Natural killer cell (primary cell): Measurements from ENCODE around the gene RUFY4. TPM values are rescaled to one million over a fixed set of nuclear protein-coding genes. Genes with fewer than 3 reads are reported as not detected.

Experiments used
- ATAC-seq, 3 donors: fragments of 150-1000 bp in 2 of 3; fragments of 200-7000 bp in 1 of 3; cut with Tn5 transposase; 1 replicate in 1 of 3; 2 replicates in 2 of 3; pipeline ENCODE4 v1.10.0; 2021; ENCODE audit warnings: mild to moderate bottlenecking in 2 of 3, moderate library complexity in 2 of 3
- DNase-seq, 2 donors: peaks; one replicate each; pipeline versions ENCODE4 v3.0.0 to v3.0.0-alpha.2; 2013 to 2021; ENCODE audit warnings: mixed read lengths in 1 of 2
- H3K27ac ChIP-seq: one replicate; pipeline ENCODE4 v1.5.1; 2013; ENCODE audit warnings: mild to moderate bottlenecking, low read length
- H3K27me3 ChIP-seq: one replicate; pipeline ENCODE4 v1.6.1; 2013; ENCODE audit warnings: low read length; ENCODE audit not compliant: control insufficient read depth, insufficient read depth
- H3K36me3 ChIP-seq: one replicate; pipeline ENCODE4 v1.6.1; 2013; ENCODE audit warnings: low read length; ENCODE audit not compliant: control insufficient read depth, insufficient read depth
- H3K4me1 ChIP-seq: one replicate; pipeline ENCODE4 v1.6.1; 2013; ENCODE audit warnings: low read length; ENCODE audit not compliant: control insufficient read depth, insufficient read depth
- H3K4me3 ChIP-seq: one replicate; pipeline ENCODE4 v1.5.1; 2013; ENCODE audit warnings: low read length
- H3K9me3 ChIP-seq: one replicate; pipeline ENCODE4 v1.6.1; 2013; ENCODE audit warnings: low read length; ENCODE audit not compliant: control insufficient read depth, insufficient read depth
- H3K27ac Mint-ChIP-seq, 2 donors: one replicate each; pipeline ENCODE4 v1.8.0; 2022; ENCODE audit warnings: mild to moderate bottlenecking in 2 of 2, mixed read lengths in 2 of 2, moderate library complexity in 1 of 2
- H3K27me3 Mint-ChIP-seq, 2 donors: one replicate each; pipeline ENCODE4 v1.8.0; 2022; ENCODE audit warnings: low read depth in 2 of 2, mixed read lengths in 2 of 2
- H3K36me3 Mint-ChIP-seq: one replicate; pipeline ENCODE4 v1.8.0; 2022; ENCODE audit warnings: mixed read lengths
- H3K4me1 Mint-ChIP-seq, 2 donors: one replicate each; pipeline ENCODE4 v1.8.0; 2022; ENCODE audit warnings: mixed read lengths in 2 of 2
- H3K4me3 Mint-ChIP-seq: one replicate; pipeline ENCODE4 v1.8.0; 2022; ENCODE audit warnings: mild to moderate bottlenecking, moderate library complexity, mixed read lengths
- H3K9me3 Mint-ChIP-seq, 2 donors: one replicate each; pipeline ENCODE4 v1.8.0; 2022; ENCODE audit warnings: mixed read lengths in 2 of 2
- CTCF ChIP-seq: fragments of 200-600 bp; IDR thresholded peaks from one replicate; pipeline ENCODE4 v1.8.0; 2022; ENCODE audit warnings: antibody characterized with exemption
- WGBS: methylation state at CpG from one replicate; pipeline ENCODE4 v1.1.7; 2013; ENCODE audit warnings: missing lambda C conversion rate; ENCODE audit not compliant: insufficient coverage; 5-methylcytosine and 5-hydroxymethylcytosine counted together
- intact Hi-C: fragments of 100-400 bp; cut with micrococcal nuclease; formaldehyde crosslinking; loops from one replicate; pipeline ENCODE4 v1.14.2; 2022
- total RNA-seq, 4 donors: library from RNA; stranded (reverse); fragments of 120-200 nt in 1 of 4; gene quantifications; one replicate each; pipeline versions ENCODE4 v1.2.3 to v1.2.4, GENCODE V29; 2013 to 2022

Gene RUFY4
- total RNA-seq, 3 donors from 2014 or later (not counting 1 experiment from before 2014, with no cell fraction given) = 0.82 to 3.1 (median 1.8) TPM

- H3K9me3 Mint-ChIP-seq = no peaks in the 10 kb centered on the region
- no peak for TF ChIP-seq CTCF
- H3K4me3 ChIP-seq = no peak overlapping the region
- no peaks in the 10 kb centered on the region for H3K27me3 ChIP-seq
- no peaks in the 10 kb centered on the region for H3K9me3 ChIP-seq
- H3K4me3 Mint-ChIP-seq = no peak overlapping the region
- peaks cover 2 to 9% of the 10 kb centered on the region in 2 donors for H3K27me3 Mint-ChIP-seq
- WGBS = 75% methylated on average over 9 of the region's 9 CpGs
- H3K27ac ChIP-seq = no peak overlapping the region
- DNase-seq (no peak), ATAC-seq (no peak)
- no peaks in the 10 kb centered on the region for H3K36me3 ChIP-seq
- H3K4me1 ChIP-seq = peaks cover 25% of the 10 kb centered on the region
- no peaks in the 10 kb centered on the region for H3K36me3 Mint-ChIP-seq
- no peak overlapping the region for H3K27ac Mint-ChIP-seq
- H3K4me1 Mint-ChIP-seq = peaks cover 8 to 25% of the 10 kb centered on the region in 2 donors
- intact Hi-C loops = no loop called here
These were observed 3.6 kb upstream of the RUFY4 start for GRCh38 chr2:218065239-218066006.

GRCh38 chr2:218066926-218067515, 2.0 kb upstream of the RUFY4 start:
- H3K4me3 ChIP-seq = no peak overlapping the region
- TF ChIP-seq CTCF = no peak
- 46% methylated on average over 12 of the region's 12 CpGs for WGBS
- Mint-ChIP-seq H3K4me1 (peaks cover 8 to 25% of the 10 kb centered on the region in 2 donors), H3K4me3 (peak overlapping the region; percentile 5), H3K27ac (peak overlapping the region in 1 of 2 donors; percentile 51), H3K36me3 (no peaks in the 10 kb centered on the region), H3K9me3 (no peaks in the 10 kb centered on the region), H3K27me3 (peaks cover 0 to 9% of the 10 kb centered on the region in 2 donors)
- no peak overlapping the region for H3K27ac ChIP-seq
- no peak for ATAC-seq
- H3K27me3 ChIP-seq = no peaks in the 10 kb centered on the region
- no peaks in the 10 kb centered on the region for H3K9me3 ChIP-seq
- intact Hi-C loops = no loop called here
- H3K4me1 ChIP-seq = peaks cover 25% of the 10 kb centered on the region
- DNase-seq = no peak
- no peaks in the 10 kb centered on the region for H3K36me3 ChIP-seq

GRCh38 chr2:218067523-218067922, 1.5 kb upstream of the RUFY4 start:
- intact Hi-C loops = no loop called here
- H3K27me3 ChIP-seq = no peaks in the 10 kb centered on the region
- H3K4me3 ChIP-seq = no peak overlapping the region
- H3K27ac Mint-ChIP-seq = peak overlapping the region in 1 of 2 donors; percentile 51
- H3K36me3 Mint-ChIP-seq = no peaks in the 10 kb centered on the region
- H3K4me1 ChIP-seq = peaks cover 25% of the 10 kb centered on the region
- DNase-seq (no peak), ATAC-seq (no peak)
- peaks cover 0 to 9% of the 10 kb centered on the region in 2 donors for H3K27me3 Mint-ChIP-seq
- H3K9me3 Mint-ChIP-seq = no peaks in the 10 kb centered on the region
- peaks cover 8 to 25% of the 10 kb centered on the region in 2 donors for H3K4me1 Mint-ChIP-seq
- no peak overlapping the region for H3K4me3 Mint-ChIP-seq
- 64% methylated on average over 3 of the region's 4 CpGs for WGBS
- H3K9me3 ChIP-seq = no peaks in the 10 kb centered on the region
- no peak for TF ChIP-seq CTCF
- H3K27ac ChIP-seq = no peak overlapping the region
- H3K36me3 ChIP-seq = no peaks in the 10 kb centered on the region
